ENCODE measurements around the gene MACF1.

The MACF1 gene

GRCh38 chr1:39268906-39269305 lies 64.4 kb downstream of the MACF1 start:
- DNase-seq = no peak

GRCh38 chr1:39269349-39269748 lies 64.9 kb downstream of the MACF1 start:
- DNase-seq = no peak

GRCh38 chr1:39269791-39270342 lies 65.4 kb downstream of the MACF1 start:
- no peak for DNase-seq

GRCh38 chr1:39270368-39270767 lies 65.9 kb downstream of the MACF1 start:
- no peak for DNase-seq

GRCh38 chr1:39272027-39272797 lies 67.7 kb downstream of the MACF1 start:
- peak; percentile 51 for DNase-seq

GRCh38 chr1:39272798-39273469 lies 68.4 kb downstream of the MACF1 start:
- DNase-seq = peak; percentile 40

GRCh38 chr1:39275836-39276507 lies 71.5 kb downstream of the MACF1 start:
- DNase-seq = no peak

GRCh38 chr1:39277879-39278278 lies 73.4 kb downstream of the MACF1 start:
- no peak for DNase-seq

- DNase-seq = no peak
Measured at GRCh38 chr1:39282537-39283216, 78.2 kb downstream of the MACF1 start.

GRCh38 chr1:39283858-39284257 lies 79.4 kb downstream of the MACF1 start:
- DNase-seq = no peak

- no peak for DNase-seq
Measured at GRCh38 chr1:39287541-39287940, 83.0 kb downstream of the MACF1 start.

GRCh38 chr1:39288735-39289465 lies 84.4 kb downstream of the MACF1 start:
- no peak for DNase-seq

GRCh38 chr1:39292401-39292800 lies 87.9 kb downstream of the MACF1 start:
- no peak for DNase-seq

GRCh38 chr1:39293375-39294070 lies 89.0 kb downstream of the MACF1 start:
- DNase-seq = no peak

- DNase-seq = no peak
Measured at GRCh38 chr1:39294531-39294930, 90.0 kb downstream of the MACF1 start.

GRCh38 chr1:39295901-39296300 lies 91.4 kb downstream of the MACF1 start:
- no peak for DNase-seq

- no peak for DNase-seq
Measured at GRCh38 chr1:39297551-39297950, 93.1 kb downstream of the MACF1 start.

- no peak for DNase-seq
Measured at GRCh38 chr1:39301606-39302005, 97.1 kb downstream of the MACF1 start.

GRCh38 chr1:39305555-39305954 lies 101.1 kb downstream of the MACF1 start:
- no peak for DNase-seq

- no peak for DNase-seq
Measured at GRCh38 chr1:39310015-39310414, 105.5 kb downstream of the MACF1 start.

- no peak for DNase-seq
Measured at GRCh38 chr1:39310691-39311090, 106.2 kb downstream of the MACF1 start.

GRCh38 chr1:39317111-39317510 lies 112.6 kb downstream of the MACF1 start:
- DNase-seq = no peak
